HG03066 (cell line): ENCODE measurements around the gene KCTD2.
"Not testable (repeated sequence)": the region's sequence is repeated elsewhere in the genome, so short reads cannot be mapped to it uniquely, and the experiment has no call there.

Source experiments
- ATAC-seq: cut with Tn5 transposase; IDR thresholded peaks from one replicate; pipeline ENCODE4 v1.9.1; 2021; ENCODE audit warnings: low read depth; ENCODE audit not compliant: unreplicated experiment

KCTD2 gene, protein sequence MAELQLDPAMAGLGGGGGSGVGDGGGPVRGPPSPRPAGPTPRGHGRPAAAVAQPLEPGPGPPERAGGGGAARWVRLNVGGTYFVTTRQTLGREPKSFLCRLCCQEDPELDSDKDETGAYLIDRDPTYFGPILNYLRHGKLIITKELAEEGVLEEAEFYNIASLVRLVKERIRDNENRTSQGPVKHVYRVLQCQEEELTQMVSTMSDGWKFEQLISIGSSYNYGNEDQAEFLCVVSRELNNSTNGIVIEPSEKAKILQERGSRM

DNA sequence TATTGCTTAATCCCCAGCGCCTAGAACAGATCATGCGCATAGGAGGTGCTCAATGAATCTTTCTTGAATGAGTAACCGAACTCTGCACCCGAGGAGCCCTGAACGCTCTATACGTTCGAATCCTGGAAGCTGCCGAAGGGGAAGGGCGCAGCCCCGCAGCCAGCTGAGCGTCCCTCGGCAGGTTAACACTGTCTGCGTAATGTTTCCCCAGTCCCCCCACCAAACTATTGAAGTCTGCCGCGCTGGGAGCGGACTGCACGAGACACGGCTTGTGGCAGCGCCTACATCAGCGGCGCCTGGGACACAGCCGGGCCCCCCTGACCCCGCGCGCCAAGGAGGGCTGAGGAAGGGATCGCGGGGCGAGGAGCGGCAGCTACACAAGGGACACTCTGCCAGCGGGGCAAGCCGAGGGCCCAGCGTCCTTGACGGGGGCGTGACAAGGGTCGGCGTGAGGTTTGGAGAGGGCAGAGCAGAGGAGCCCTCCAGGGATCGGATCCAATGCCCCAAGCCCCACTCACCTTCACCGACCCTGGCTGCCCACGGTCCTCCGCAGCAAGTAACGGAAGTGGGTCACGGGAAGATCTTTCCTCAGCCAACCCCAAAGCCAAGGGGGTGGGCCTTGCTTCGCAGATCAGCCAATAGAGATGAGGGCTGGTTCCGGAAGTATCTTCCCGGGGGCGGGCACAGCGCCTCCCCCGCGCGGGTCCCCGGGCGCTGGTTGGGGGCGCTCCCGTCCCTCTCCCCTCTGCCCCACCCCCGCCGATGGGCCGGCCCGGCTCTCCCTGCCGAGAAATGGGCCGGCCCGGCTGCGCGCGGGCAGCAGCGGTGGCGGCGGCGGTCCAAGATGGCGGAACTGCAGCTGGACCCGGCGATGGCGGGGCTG is at the start of gene KCTD2, which contains the start of gene ATP5PD:
KCTD2 (plus strand) TSS at position 819 of the 883 bp plus-strand sequence; CDS start at position 845, 26 bp downstream.
ATP5PD (minus strand) TSS at position 563 of the 883 bp plus-strand sequence. CDS start 4,319 bp downstream, outside the sequence.
- ATAC-seq, result peak; percentile 96

- ATAC-seq, result no peak
Observed at GRCh38 chr17:74998783-74999182, 48.2 kb upstream of the KCTD2 start.

- no peak for ATAC-seq
Observed at GRCh38 chr17:74999523-74999922, 47.5 kb upstream of the KCTD2 start.

DNA sequence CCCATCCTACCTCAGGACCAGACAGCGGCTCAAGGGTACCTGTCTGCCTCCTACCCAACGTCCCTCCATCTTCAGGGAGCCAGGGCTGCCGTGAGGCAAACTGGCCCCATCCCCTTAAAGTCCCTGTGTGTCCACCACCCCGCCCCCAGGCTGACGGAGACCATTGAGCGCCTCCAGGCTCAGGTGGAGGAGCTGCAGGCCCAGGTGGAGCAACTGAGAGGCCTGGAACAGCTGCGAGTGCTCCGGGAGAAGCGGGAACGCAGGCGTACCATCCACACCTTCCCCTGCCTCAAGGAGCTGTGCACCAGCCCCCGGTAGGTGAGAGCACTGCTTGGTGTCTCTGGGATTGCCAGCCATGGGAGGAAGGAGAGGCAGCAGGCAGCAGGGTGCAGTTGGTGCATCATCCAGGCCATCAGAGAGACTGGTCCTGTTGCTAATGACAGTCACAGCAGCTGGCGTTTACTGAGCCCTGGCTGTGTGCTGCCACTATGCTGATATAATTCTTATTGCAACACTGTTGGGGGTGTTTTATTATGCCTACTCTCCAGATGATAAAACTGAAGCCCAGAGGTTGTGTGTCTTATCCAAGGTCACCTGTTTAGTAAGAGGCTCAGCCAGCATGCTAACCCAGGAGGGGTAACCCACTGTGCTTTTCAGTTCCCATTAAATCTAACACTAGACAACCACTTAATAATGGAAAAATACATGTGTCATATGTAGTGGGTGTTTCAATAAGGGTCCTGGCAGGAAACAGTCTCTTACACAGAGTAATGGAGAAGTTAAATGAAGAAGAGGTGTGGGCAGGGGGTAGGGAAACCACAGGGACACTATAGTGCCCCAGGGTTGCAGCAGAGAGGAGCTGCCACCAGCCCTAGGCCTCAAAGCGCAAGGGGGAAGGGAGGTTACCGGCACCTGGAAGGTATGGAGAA is 44.8 kb upstream of the KCTD2 start:
- no peak for ATAC-seq

DNA sequence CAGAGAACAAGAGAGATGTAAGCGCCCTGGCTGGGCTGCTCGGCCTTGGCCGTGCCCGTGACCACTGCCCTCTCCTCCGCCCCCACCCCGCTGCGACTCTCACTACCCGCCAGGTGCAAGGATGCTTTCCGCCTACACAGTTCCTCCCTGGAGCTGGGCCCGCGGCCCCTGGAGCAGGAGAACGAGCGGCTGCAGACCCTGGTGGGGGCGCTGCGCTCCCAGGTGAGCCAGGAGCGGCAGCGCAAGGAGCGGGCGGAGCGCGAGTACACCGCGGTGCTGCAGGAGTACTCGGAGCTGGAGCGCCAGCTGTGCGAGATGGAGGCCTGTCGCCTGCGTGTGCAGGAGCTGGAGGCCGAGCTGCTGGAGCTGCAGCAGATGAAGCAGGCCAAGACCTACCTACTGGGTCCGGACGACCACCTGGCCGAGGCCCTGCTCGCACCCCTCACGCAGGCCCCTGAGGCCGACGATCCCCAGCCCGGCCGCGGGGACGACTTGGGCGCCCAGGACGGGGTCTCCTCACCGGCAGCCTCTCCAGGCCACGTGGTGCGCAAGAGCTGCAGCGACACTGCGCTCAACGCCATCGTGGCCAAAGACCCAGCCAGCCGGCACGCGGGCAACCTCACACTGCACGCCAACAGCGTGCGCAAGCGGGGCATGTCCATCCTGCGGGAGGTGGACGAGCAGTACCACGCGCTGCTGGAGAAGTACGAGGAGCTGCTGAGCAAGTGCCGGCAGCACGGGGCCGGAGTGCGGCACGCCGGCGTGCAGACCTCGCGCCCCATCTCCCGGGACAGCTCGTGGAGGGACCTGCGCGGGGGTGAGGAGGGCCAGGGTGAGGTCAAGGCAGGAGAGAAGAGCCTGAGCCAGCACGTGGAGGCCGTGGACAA is 43.7 kb upstream of the KCTD2 start:
- ATAC-seq, result no peak

DNA sequence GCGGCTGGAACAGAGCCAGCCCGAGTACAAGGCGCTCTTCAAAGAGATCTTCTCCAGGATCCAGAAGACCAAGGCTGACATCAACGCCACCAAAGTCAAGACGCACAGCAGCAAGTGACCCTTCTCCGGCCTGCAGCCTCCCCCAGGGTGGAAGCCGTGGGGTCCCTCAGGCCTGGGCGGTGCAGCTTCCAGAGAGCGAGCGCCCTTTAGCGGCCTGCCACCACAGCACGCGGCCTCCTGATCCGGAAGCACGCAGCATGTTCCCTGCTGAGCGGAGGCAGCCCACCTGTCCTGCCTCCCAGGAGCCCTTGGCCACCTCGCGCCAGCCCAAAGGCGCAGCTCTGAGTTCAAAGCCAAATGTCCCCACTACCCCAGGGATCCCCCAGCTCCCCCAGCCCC is 43.1 kb upstream of the KCTD2 start:
- no peak for ATAC-seq

GRCh38 chr17:75004371-75004770 is 42.7 kb upstream of the KCTD2 start:
- ATAC-seq, result no peak

DNA sequence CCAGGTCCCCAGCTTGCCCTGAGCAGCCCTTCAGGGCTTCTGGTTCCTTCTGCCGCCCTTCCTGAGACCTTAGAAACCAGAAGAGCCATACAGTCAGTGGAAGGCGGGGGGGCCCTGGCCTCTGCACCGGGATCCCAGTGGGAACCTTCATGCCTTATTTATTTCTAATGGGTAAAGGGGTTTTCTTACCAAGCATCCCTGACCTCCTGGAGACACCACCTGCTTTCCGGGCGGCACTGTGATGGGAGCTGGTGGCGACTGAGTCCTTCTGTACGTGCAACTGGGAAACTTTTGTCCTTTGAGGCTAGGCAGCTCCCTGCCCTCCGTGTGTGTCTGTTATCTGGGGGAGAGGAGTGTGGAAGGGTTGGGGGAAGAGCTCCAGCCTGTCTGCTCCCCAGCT is 41.7 kb upstream of the KCTD2 start:
- no peak for ATAC-seq

GRCh38 chr17:75006084-75006483 is 40.9 kb upstream of the KCTD2 start:
- not testable (repeated sequence) for ATAC-seq

- ATAC-seq, result no peak
Observed at GRCh38 chr17:75006653-75007052, 40.4 kb upstream of the KCTD2 start.

DNA sequence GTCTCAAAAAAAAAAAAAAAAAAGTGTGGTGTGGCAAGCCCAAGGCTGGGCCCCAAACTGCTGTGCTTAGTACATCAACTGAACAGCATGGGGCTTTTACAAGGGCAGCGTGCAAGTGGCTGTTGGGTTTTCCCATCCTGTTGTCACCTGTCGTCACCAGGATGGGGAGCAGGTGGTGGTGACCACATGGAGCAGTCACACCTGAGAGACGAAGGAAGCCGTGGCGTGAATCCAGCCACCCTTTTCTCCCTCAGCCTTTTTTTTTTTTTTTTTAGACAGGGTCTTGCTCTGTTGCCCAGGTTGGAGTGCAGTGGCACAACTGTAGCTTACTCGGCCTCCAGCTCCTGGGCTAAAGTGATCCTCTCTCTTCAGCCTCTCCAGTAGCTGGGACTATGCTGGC is 38.7 kb upstream of the KCTD2 start:
- no peak for ATAC-seq

DNA sequence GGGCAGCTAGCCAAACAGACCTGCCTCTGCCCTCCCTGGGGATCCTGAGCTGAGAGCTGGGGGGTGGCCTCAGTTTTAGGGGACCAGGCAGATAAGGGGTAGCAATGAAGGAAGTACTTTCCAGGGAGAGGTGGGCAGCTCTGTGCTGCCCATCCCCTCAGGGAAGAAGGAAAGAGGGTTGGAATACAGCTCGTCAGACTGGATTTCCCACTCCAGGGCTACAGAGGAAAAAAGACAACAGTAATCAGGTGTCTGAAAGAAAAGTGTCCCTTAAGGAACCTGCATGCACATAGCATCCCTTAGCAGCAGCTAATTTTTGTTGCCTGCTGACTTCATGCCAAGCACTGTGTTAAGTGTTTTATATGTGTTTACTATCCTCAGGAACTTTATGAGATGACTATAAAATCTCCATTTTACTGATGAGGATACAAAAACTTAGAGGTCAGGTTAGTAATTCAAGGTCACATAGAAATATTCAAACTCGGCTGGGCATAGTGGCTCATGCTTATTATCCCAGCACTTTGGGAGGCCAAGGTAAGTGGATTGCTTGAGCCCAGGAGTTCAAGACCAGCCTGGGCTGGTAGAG is 37.8 kb upstream of the KCTD2 start:
- ATAC-seq, result no peak

DNA sequence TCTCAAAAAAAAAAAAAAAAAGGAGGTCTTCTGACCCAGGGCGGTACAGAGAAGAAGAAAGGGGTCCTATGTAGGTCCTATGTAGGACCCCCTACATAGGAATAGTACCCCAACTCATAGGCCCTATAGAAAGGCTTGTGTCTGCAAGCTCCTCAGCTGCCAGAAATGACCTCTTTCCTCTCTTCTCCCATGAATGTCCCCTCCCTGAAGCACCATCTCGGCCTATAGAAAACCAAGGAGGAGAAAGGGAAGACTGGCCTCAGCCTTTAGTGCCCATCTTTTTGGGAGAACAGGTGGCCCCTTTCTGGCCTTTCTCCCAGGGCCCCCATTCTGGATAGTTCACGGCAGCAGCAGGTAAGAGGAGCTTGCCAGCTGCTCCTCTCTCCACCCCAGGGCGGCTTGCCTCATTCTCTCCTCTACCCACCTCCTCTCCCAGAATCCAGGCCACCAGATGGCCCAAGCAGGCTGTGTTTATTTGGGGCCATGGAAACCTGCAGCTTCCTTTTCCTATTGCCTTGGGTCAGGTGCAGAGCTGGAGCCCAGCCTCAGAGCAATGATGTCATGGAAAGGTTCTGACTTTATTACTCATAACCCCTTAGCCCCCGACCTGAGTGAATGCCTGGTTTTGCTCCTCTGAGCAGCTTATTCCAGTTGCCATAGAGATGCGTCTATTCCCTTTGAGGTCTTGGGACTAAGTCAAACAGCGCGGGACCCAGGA is 36.2 kb upstream of the KCTD2 start:
- ATAC-seq, result no peak

- no peak for ATAC-seq
Observed at GRCh38 chr17:75011401-75012095, 35.5 kb upstream of the KCTD2 start.

GRCh38 chr17:75012096-75012345 is 35.0 kb upstream of the KCTD2 start:
- no peak for ATAC-seq

DNA sequence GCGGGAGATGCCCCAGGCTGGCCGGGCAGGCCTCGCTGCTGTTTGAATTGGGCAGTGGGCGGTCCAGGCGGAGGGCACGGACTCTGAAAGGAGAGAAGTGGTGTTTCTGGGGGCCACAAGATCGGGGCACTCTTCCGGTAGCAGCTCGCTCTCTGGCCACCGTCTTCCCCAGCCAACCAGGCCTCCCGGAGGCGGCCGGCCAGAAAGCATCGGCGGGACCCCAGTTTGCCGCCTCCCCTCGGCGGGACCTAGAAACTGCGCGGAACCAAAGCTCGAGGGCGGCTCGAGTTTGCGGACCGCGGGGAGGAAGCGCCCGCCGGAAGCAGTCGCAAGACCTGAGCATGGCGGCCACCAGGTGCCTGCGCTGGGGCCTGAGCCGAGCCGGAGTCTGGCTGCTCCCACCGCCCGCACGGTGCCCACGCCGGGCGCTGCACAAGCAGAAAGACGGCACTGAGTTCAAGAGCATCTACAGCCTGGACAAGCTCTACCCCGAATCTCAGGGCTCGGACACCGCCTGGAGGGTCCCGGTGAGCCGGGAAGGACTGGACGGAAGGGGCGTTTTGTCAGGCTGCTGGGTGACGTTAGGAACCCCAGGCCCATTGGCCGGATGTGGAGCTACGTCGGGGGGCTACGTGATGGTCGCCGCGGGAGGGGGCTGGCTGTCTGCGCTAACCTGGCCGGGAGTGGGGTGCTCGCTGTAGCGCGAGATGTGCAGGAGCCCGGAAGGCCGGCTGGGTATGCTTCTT is 34.5 kb upstream of the KCTD2 start, which contains the start of gene MRPL58:
MRPL58 (plus strand) TSS at position 325 of the 746 bp plus-strand sequence; CDS start at position 342, 17 bp downstream.
- peak; percentile 83 for ATAC-seq

DNA sequence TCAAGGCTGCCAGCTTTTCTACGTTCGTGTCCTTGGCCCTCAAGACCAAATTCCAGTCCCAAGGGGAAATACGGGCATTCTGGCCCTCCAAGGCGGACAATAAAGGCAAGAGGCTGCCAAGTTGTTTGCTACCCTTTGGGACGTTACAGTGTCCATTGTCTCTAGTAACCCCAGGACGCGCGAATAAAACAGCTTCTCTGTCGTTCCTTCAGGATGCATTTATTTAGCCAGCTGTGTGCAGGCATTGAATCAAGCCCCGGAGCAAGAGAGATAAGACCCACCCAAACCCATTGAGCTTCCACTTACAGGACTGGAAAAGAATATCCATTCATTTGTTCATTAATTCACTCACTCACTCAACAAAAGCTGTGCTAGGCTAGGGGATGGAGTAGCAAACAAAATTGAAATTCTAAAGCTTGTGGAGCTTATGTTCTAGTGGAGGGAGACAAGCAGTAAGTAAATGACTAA is 33.9 kb upstream of the KCTD2 start:
- no peak for ATAC-seq
